A549 (cell line): ENCODE data around the gene SERPINA4.

Source experiments
- BHLHE40 ChIP-seq: IDR thresholded peaks from 2 replicates; pipeline ENCODE4 v1.6.1; 2012; ENCODE audit warnings: low read depth, low read length, inconsistent platforms
- CBX2 ChIP-seq: fragments of 200-600 bp; sonication (generic); IDR thresholded peaks from 2 replicates; pipeline ENCODE4 v1.6.1; 2016; ENCODE audit warnings: low read depth, mild to moderate bottlenecking, borderline replicate concordance
- CEBPB ChIP-seq, 2 experiments: fragments of >200 bp in 1 of 2; sonication (Bioruptor Twin) in 1 of 2; formaldehyde crosslinking in 1 of 2; IDR thresholded peaks; 2 replicates each; pipeline ENCODE4 v1.6.1; 2012 to 2016
- FOSL2 ChIP-seq, 2 experiments: fragments of 450-650 bp in 1 of 2; fragments of >200 bp in 1 of 2; sonication (Bioruptor Twin) in 1 of 2; formaldehyde crosslinking; IDR thresholded peaks; 2 replicates each; pipeline versions ENCODE4 v1.5.0 to v1.6.1; 2016 to 2020; ENCODE audit warnings: mild to moderate bottlenecking in 1 of 2, moderate library complexity in 1 of 2
- MAZ ChIP-seq: fragments of 150-350 bp; IDR thresholded peaks from 2 replicates; pipeline ENCODE4 v1.6.1; 2014; ENCODE audit warnings: antibody characterized with exemption, low read depth, low read length, borderline replicate concordance
- NPAS2 ChIP-seq: fragments of 250-450 bp; sonication (Bioruptor Pico); IDR thresholded peaks from 2 replicates; pipeline ENCODE4 v1.8.0; 2022; ENCODE audit warnings: mild to moderate bottlenecking, moderate library complexity, borderline replicate concordance
- POLR2A ChIP-seq: IDR thresholded peaks from 2 replicates; pipeline ENCODE4 v1.6.1; 2012; ENCODE audit warnings: mild to moderate bottlenecking, low read length
- RAD21 ChIP-seq, 2 experiments: fragments of >200 bp in 1 of 2; sonication (Bioruptor Twin) in 1 of 2; formaldehyde crosslinking in 1 of 2; IDR thresholded peaks in 1 of 2; conservative IDR thresholded peaks in 1 of 2; 2 replicates in 1 of 2; 3 replicates in 1 of 2; pipeline ENCODE4 v1.6.1; 2012 to 2018; ENCODE audit warnings: inconsistent platforms in 1 of 2
- RCOR1 ChIP-seq: fragments of 150-350 bp; IDR thresholded peaks from 2 replicates; pipeline ENCODE4 v1.6.1; 2014; ENCODE audit warnings: antibody characterized with exemption, low read length, low read depth
- SMC3 ChIP-seq: fragments of >200 bp; sonication (Bioruptor Twin); formaldehyde crosslinking; IDR thresholded peaks from 3 replicates; pipeline ENCODE4 v1.6.1; 2018; ENCODE audit warnings: inconsistent platforms
- TF ChIP-seq, protein P1 (sequence below): fragments of >200 bp; sonication (Bioruptor Twin); formaldehyde crosslinking; IDR thresholded peaks from 3 replicates; pipeline ENCODE4 v1.5.1; 2016
- TF ChIP-seq, protein P2 (sequence below): IDR thresholded peaks from 2 replicates; pipeline ENCODE4 v1.6.1; 2012; ENCODE audit warnings: low read depth, borderline replicate concordance
- TF ChIP-seq, protein P3 (sequence below): fragments of 200-600 bp; sonication (generic); IDR thresholded peaks from 2 replicates; pipeline ENCODE4 v1.6.1; 2016; ENCODE audit warnings: antibody characterized with exemption, mild to moderate bottlenecking, moderate library complexity
- TF ChIP-seq, protein P4 (sequence below): fragments of 450-650 bp; IDR thresholded peaks from 2 replicates; pipeline ENCODE4 v1.6.1; 2014; ENCODE audit warnings: antibody characterized with exemption

DNA sequence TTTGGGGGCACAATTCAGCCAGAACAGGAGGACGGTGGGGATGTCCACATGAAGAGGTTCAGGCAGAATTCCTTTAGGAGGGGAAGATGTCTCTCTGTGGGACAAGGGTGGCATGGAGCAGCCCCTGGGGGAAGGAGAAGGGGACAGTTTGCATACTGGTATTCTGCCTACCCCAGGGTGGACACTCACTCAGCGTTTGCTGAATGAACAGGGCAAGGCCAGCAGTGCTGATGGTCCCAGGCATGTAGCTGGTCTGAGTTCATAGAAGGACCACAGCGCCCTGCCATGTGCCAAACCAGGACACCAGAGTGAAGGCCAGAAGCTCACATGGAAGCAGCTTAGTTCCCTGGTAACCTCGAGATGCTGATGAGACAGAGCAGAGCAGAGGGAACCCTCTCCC is 25.4 kb downstream of the SERPINA4 start:
- TF ChIP-seq, protein P1, sequence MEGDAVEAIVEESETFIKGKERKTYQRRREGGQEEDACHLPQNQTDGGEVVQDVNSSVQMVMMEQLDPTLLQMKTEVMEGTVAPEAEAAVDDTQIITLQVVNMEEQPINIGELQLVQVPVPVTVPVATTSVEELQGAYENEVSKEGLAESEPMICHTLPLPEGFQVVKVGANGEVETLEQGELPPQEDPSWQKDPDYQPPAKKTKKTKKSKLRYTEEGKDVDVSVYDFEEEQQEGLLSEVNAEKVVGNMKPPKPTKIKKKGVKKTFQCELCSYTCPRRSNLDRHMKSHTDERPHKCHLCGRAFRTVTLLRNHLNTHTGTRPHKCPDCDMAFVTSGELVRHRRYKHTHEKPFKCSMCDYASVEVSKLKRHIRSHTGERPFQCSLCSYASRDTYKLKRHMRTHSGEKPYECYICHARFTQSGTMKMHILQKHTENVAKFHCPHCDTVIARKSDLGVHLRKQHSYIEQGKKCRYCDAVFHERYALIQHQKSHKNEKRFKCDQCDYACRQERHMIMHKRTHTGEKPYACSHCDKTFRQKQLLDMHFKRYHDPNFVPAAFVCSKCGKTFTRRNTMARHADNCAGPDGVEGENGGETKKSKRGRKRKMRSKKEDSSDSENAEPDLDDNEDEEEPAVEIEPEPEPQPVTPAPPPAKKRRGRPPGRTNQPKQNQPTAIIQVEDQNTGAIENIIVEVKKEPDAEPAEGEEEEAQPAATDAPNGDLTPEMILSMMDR: no peak
- TF ChIP-seq SMC3: no peak
- no peak for TF ChIP-seq POLR2A
- TF ChIP-seq BHLHE40: no peak
- TF ChIP-seq, protein P2, sequence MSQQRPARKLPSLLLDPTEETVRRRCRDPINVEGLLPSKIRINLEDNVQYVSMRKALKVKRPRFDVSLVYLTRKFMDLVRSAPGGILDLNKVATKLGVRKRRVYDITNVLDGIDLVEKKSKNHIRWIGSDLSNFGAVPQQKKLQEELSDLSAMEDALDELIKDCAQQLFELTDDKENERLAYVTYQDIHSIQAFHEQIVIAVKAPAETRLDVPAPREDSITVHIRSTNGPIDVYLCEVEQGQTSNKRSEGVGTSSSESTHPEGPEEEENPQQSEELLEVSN: no peak
- TF ChIP-seq RCOR1: no peak
- no peak for TF ChIP-seq MAZ
- TF ChIP-seq FOSL2 (IDR thresholded peaks at IDR 0.05): no peak
- no peak for TF ChIP-seq FOSL2 (CRISPR knock-in tag; IDR thresholded peaks at IDR 0.05)
- TF ChIP-seq, protein P3, sequence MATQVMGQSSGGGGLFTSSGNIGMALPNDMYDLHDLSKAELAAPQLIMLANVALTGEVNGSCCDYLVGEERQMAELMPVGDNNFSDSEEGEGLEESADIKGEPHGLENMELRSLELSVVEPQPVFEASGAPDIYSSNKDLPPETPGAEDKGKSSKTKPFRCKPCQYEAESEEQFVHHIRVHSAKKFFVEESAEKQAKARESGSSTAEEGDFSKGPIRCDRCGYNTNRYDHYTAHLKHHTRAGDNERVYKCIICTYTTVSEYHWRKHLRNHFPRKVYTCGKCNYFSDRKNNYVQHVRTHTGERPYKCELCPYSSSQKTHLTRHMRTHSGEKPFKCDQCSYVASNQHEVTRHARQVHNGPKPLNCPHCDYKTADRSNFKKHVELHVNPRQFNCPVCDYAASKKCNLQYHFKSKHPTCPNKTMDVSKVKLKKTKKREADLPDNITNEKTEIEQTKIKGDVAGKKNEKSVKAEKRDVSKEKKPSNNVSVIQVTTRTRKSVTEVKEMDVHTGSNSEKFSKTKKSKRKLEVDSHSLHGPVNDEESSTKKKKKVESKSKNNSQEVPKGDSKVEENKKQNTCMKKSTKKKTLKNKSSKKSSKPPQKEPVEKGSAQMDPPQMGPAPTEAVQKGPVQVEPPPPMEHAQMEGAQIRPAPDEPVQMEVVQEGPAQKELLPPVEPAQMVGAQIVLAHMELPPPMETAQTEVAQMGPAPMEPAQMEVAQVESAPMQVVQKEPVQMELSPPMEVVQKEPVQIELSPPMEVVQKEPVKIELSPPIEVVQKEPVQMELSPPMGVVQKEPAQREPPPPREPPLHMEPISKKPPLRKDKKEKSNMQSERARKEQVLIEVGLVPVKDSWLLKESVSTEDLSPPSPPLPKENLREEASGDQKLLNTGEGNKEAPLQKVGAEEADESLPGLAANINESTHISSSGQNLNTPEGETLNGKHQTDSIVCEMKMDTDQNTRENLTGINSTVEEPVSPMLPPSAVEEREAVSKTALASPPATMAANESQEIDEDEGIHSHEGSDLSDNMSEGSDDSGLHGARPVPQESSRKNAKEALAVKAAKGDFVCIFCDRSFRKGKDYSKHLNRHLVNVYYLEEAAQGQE: no peak
- no peak for TF ChIP-seq CEBPB (IDR thresholded peaks at IDR 0.05)
- TF ChIP-seq CBX2: no peak
- no peak for TF ChIP-seq NPAS2 (CRISPR knock-in tag)
- TF ChIP-seq, protein P4, sequence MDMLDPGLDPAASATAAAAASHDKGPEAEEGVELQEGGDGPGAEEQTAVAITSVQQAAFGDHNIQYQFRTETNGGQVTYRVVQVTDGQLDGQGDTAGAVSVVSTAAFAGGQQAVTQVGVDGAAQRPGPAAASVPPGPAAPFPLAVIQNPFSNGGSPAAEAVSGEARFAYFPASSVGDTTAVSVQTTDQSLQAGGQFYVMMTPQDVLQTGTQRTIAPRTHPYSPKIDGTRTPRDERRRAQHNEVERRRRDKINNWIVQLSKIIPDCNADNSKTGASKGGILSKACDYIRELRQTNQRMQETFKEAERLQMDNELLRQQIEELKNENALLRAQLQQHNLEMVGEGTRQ: no peak
- no peak for TF ChIP-seq RAD21 (conservative IDR thresholded peaks at IDR 0.05 in 1 of 2, IDR thresholded peaks at IDR 0.05 in 1 of 2)
